Esophagus mucosa (tissue), 1 donor: Measurements from ENCODE around the gene LAMTOR1. TPM values are rescaled to one million over a fixed set of nuclear protein-coding genes. Genes with fewer than 3 reads are reported as not detected.
"Not testable (repeated sequence)": the region's sequence is repeated elsewhere in the genome, so short reads cannot be mapped to it uniquely, and the experiment has no call there.

Experiments used
- ATAC-seq: fragments of 200-7000 bp; cut with Tn5 transposase; one replicate; pipeline ENCODE4 v1.9.1; 2020
- total RNA-seq: library from RNA; stranded (reverse); gene quantifications from one replicate; pipeline ENCODE4 v1.2.4, GENCODE V29; 2023
- donor health status: DM: yes; HTN: yes; CAD: no.

LAMTOR1 gene
- total RNA-seq = 81.0 TPM

- peak; percentile 97 for ATAC-seq
Observed at GRCh38 chr11:72102946-72103753, at the start of gene LAMTOR1. LAMTOR1 (minus strand) TSS chr11:72103297; CDS start chr11:72103224, 73 bp downstream.

GRCh38 chr11:72150882-72151281, 47.8 kb upstream of the LAMTOR1 start:
- no peak for ATAC-seq

GRCh38 chr11:72146625-72147024, 43.5 kb upstream of the LAMTOR1 start:
- no peak for ATAC-seq

GRCh38 chr11:72144807-72145565, 41.9 kb upstream of the LAMTOR1 start:
- no peak for ATAC-seq

GRCh38 chr11:72142543-72142942, 39.4 kb upstream of the LAMTOR1 start:
- ATAC-seq = peak; percentile 5

- ATAC-seq = peak; percentile 51
Observed at GRCh38 chr11:72142086-72142485, 39.0 kb upstream of the LAMTOR1 start.

- peak; percentile 34 for ATAC-seq
Observed at GRCh38 chr11:72141066-72141465, 38.0 kb upstream of the LAMTOR1 start.

GRCh38 chr11:72140661-72141060, 37.6 kb upstream of the LAMTOR1 start:
- no peak for ATAC-seq

GRCh38 chr11:72139500-72139899, 36.4 kb upstream of the LAMTOR1 start:
- no peak for ATAC-seq

- ATAC-seq = no peak
Observed at GRCh38 chr11:72138821-72139390, 35.8 kb upstream of the LAMTOR1 start.

- peak; percentile 90 for ATAC-seq
Observed at GRCh38 chr11:72136684-72137262, 33.7 kb upstream of the LAMTOR1 start.

- ATAC-seq = peak; percentile 34
Observed at GRCh38 chr11:72135891-72136683, 33.0 kb upstream of the LAMTOR1 start.

- ATAC-seq = not testable (repeated sequence)
Observed at GRCh38 chr11:72135473-72135872, 32.4 kb upstream of the LAMTOR1 start, which contains the start of gene FOLR3. FOLR3 (plus strand) TSS chr11:72135725; CDS start chr11:72135953, 228 bp downstream.

GRCh38 chr11:72132646-72133045, 29.5 kb upstream of the LAMTOR1 start:
- ATAC-seq = no peak

- ATAC-seq = no peak
Observed at GRCh38 chr11:72129381-72129780, 26.3 kb upstream of the LAMTOR1 start.

- ATAC-seq = no peak
Observed at GRCh38 chr11:72127923-72128322, 24.8 kb upstream of the LAMTOR1 start.

- ATAC-seq = no peak
Observed at GRCh38 chr11:72125956-72126355, 22.9 kb upstream of the LAMTOR1 start.

- ATAC-seq = peak; percentile 48
Observed at GRCh38 chr11:72124046-72124445, 20.9 kb upstream of the LAMTOR1 start.

GRCh38 chr11:72123117-72123653, 20.1 kb upstream of the LAMTOR1 start:
- ATAC-seq = no peak

GRCh38 chr11:72122607-72123006, 19.5 kb upstream of the LAMTOR1 start:
- ATAC-seq = no peak

GRCh38 chr11:72120930-72121329, 17.8 kb upstream of the LAMTOR1 start:
- no peak for ATAC-seq

GRCh38 chr11:72119198-72119597, 16.1 kb upstream of the LAMTOR1 start:
- no peak for ATAC-seq
